Measurements from ENCODE around the gene ADAMTSL3.

DNA sequence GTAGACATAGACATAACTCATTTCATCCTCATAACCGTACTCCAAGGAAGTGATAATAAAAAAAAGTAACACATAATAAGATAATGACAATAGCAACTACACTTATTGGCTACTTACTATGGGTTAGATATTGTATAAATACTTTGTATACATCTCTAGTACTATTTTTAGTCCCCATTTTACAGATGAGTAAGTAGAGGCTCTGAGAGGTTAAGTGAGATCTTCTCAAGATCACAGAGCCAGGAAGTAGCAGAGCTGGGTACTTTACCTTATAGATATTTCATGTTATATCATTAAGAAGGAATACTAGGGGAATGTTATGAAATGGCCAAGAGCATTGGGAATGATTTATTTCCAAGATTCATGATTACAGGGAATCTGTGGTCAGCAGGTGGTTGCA is 49.4 kb upstream of the ADAMTSL3 start:
- TF ChIP-seq SIN3A (conservative IDR thresholded peaks at IDR 0.05 in 1 of 2, IDR thresholded peaks at IDR 0.05 in 1 of 2; ENCODE audit: low read depth in 1 of 2, low read length in 2 of 2) (no peak), POLR2A (IDR thresholded peaks at IDR 0.05; ENCODE audit: control extremely low read depth in 1 of 2, low read depth in 2 of 2, low read length in 2 of 2) (no peak)
- TF ChIP-seq, protein P1, sequence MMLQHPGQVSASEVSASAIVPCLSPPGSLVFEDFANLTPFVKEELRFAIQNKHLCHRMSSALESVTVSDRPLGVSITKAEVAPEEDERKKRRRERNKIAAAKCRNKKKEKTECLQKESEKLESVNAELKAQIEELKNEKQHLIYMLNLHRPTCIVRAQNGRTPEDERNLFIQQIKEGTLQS (IDR thresholded peaks at IDR 0.05; ENCODE audit: insufficient read depth, low read depth, low read length): no peak
